DOHH2 (cell line): Measurements from ENCODE around the gene TIMM44.

Experiments used
- H3F3A ChIP-seq: fragments of 200-600 bp; sonication (generic), shearing (Covaris generic); 2 replicates; pipeline ENCODE4 v1.6.0; 2016; ENCODE audit warnings: antibody characterized with exemption, mild to moderate bottlenecking; ENCODE audit not compliant: control insufficient read depth, insufficient read depth
- H3K27ac ChIP-seq: fragments of 200-600 bp; sonication (generic); 2 replicates; pipeline ENCODE4 v1.5.1; 2014; ENCODE audit warnings: low read depth, mild to moderate bottlenecking, low read length, moderate library complexity
- H3K27me3 ChIP-seq: fragments of 200-600 bp; sonication (generic); 2 replicates; pipeline ENCODE4 v1.6.1; 2014; ENCODE audit warnings: mild to moderate bottlenecking, low read length, mixed read lengths; ENCODE audit not compliant: control insufficient read depth
- H3K36me3 ChIP-seq: fragments of 200-600 bp; sonication (generic); 2 replicates; pipeline ENCODE4 v1.6.1; 2014; ENCODE audit warnings: mild to moderate bottlenecking, low read length, moderate library complexity, mixed read lengths; ENCODE audit not compliant: control insufficient read depth
- H3K4me1 ChIP-seq: fragments of 200-600 bp; sonication (generic); 2 replicates; pipeline ENCODE4 v1.6.1; 2014; ENCODE audit warnings: mild to moderate bottlenecking, low read length, mixed read lengths; ENCODE audit not compliant: control insufficient read depth
- H3K4me2 ChIP-seq: fragments of 200-600 bp; sonication (generic); 2 replicates; pipeline ENCODE4 v1.6.0; 2014; ENCODE audit warnings: mild to moderate bottlenecking, low read length, moderate library complexity
- H3K4me3 ChIP-seq: fragments of 200-600 bp; sonication (generic); 2 replicates; pipeline ENCODE4 v1.5.1; 2014; ENCODE audit warnings: mild to moderate bottlenecking, low read length, mixed read lengths
- H3K79me2 ChIP-seq: fragments of 200-600 bp; sonication (generic); 2 replicates; pipeline ENCODE4 v1.6.1; 2014; ENCODE audit warnings: mild to moderate bottlenecking, low read length, mixed read lengths; ENCODE audit not compliant: control insufficient read depth
- H3K9me2 ChIP-seq: fragments of 200-600 bp; sonication (generic); replicated peaks from 2 replicates; pipeline ENCODE4 v1.6.1; 2014; ENCODE audit warnings: mild to moderate bottlenecking, low read length, mixed read lengths; ENCODE audit not compliant: control insufficient read depth
- H3K9me3 ChIP-seq: fragments of 200-600 bp; sonication (generic); 2 replicates; pipeline ENCODE4 v1.6.1; 2014; ENCODE audit warnings: antibody characterized with exemption, low read length, mixed read lengths; ENCODE audit not compliant: control insufficient read depth, insufficient read depth
- H4K20me1 ChIP-seq: fragments of 200-600 bp; sonication (generic); 2 replicates; pipeline ENCODE4 v1.6.0; 2014; ENCODE audit warnings: low read depth, mild to moderate bottlenecking, antibody characterized with exemption, low read length, moderate library complexity; ENCODE audit not compliant: control insufficient read depth, insufficient read depth
- CTCF ChIP-seq: fragments of 200-600 bp; sonication (generic); IDR thresholded peaks from one replicate; pipeline ENCODE4 v1.5.1; 2014; ENCODE audit warnings: antibody characterized with exemption, mild to moderate bottlenecking, low read depth, low read length; ENCODE audit not compliant: poor library complexity, severe bottlenecking
- EZH2phosphoT487 ChIP-seq: fragments of 200-600 bp; sonication (generic); IDR thresholded peaks from 2 replicates; pipeline ENCODE4 v1.6.1; 2017; ENCODE audit warnings: borderline replicate concordance, mild to moderate bottlenecking, antibody characterized with exemption, low read length, moderate library complexity, mixed read lengths

TIMM44 gene

GRCh38 chr19:7904074-7905020, 39.1 kb downstream of the TIMM44 start:
- no peaks in the 10 kb centered on the region for H3F3A ChIP-seq
- peaks cover 18% of the 10 kb centered on the region for H3K4me1 ChIP-seq
- H3K27me3 ChIP-seq, result no peaks in the 10 kb centered on the region
- H3K9me2 ChIP-seq, result no peaks in the 10 kb centered on the region
- peaks cover 20% of the 10 kb centered on the region for H3K36me3 ChIP-seq
- H3K27ac ChIP-seq, result peak overlapping the region; percentile 47
- H3K4me3 ChIP-seq, result peak overlapping the region; percentile 98
- peak overlapping the region; percentile 98 for H3K4me2 ChIP-seq
- TF ChIP-seq CTCF (no peak), EZH2phosphoT487 (no peak)
- peaks cover 45% of the 10 kb centered on the region for H3K79me2 ChIP-seq
- no peaks in the 10 kb centered on the region for H3K9me3 ChIP-seq
- peaks cover 14% of the 10 kb centered on the region for H4K20me1 ChIP-seq

- Histone ChIP-seq H3K4me1 (peaks cover 18% of the 10 kb centered on the region), H3K79me2 (peaks cover 45% of the 10 kb centered on the region)
- TF ChIP-seq EZH2phosphoT487 (no peak), CTCF (peak; percentile 80)
These were observed 40.0 kb downstream of the TIMM44 start, which contains the start of gene MAP2K7 for GRCh38 chr19:7903244-7904073. MAP2K7 (plus strand) TSS chr19:7903877; CDS start chr19:7903945, 68 bp downstream.

GRCh38 chr19:7902796-7903243, 40.6 kb downstream of the TIMM44 start:
- TF ChIP-seq CTCF (no peak), EZH2phosphoT487 (no peak)
- H3K4me1 ChIP-seq, result peaks cover 18% of the 10 kb centered on the region
- H3K36me3 ChIP-seq, result peaks cover 20% of the 10 kb centered on the region

More at GRCh38 chr19:7903244-7904073, 40.0 kb downstream of the TIMM44 start, which contains the start of gene MAP2K7:
- Histone ChIP-seq H4K20me1 (peaks cover 14% of the 10 kb centered on the region), H3K27me3 (no peaks in the 10 kb centered on the region), H3K27ac (peak within 1 kb of the TSS; percentile 47), H3K4me3 (peak within 1 kb of the TSS; percentile 98), H3K36me3 (peaks cover 20% of the 10 kb centered on the region), H3K9me3 (no peaks in the 10 kb centered on the region), H3K9me2 (no peaks in the 10 kb centered on the region), H3K4me2 (peak within 1 kb of the TSS; percentile 98), H3F3A (no peaks in the 10 kb centered on the region)

More at GRCh38 chr19:7902796-7903243, 40.6 kb downstream of the TIMM44 start:
- Histone ChIP-seq H4K20me1 (peaks cover 14% of the 10 kb centered on the region), H3K79me2 (peaks cover 42% of the 10 kb centered on the region), H3K27ac (peak overlapping the region; percentile 16; the same call in 1 of the 2 replicates), H3K9me3 (no peaks in the 10 kb centered on the region), H3F3A (no peaks in the 10 kb centered on the region), H3K27me3 (no peaks in the 10 kb centered on the region), H3K4me3 (peak overlapping the region; percentile 78), H3K9me2 (no peaks in the 10 kb centered on the region), H3K4me2 (peak overlapping the region; percentile 94)
